Measurements from ENCODE around the gene ARHGEF25. TPM values are rescaled to one million over a fixed set of nuclear protein-coding genes. Genes with fewer than 3 reads are reported as not detected.
A peak's percentile ranks its signal among the peaks of the same experiment; 100 is the strongest.

The ARHGEF25 gene
- total RNA-seq, 1 experiment from 2014 or later, result 12.9 TPM

- TF ChIP-seq CTCF (conservative IDR thresholded peaks at IDR 0.05) (no peak), EZH2 (IDR thresholded peaks at IDR 0.05; ENCODE audit: low read depth) (no peak)
- intact Hi-C loops (cut with micrococcal nuclease; ENCODE audit: unreplicated experiment), result no loop called here
- Histone ChIP-seq H3K4me2 (no peak overlapping the region), H3K4me3 (no peak overlapping the region), H3F3A (ENCODE audit: insufficient read depth, low read depth) (no peaks in the 10 kb centered on the region), H3K9me2 (ENCODE audit: insufficient read depth) (no peaks in the 10 kb centered on the region), H2AFZ (no peak overlapping the region), H3K27ac (no peak overlapping the region), H3K79me2 (ENCODE audit: low read depth) (no peaks in the 10 kb centered on the region), H3K4me1 (replicated peaks; ENCODE audit: insufficient read depth) (peaks cover 5% of the 10 kb centered on the region; the same call in 1 of the 2 replicates), H4K20me1 (ENCODE audit: insufficient read depth) (no peaks in the 10 kb centered on the region), H3K27me3 (ENCODE audit: insufficient read depth, low read depth) (peaks cover 9% of the 10 kb centered on the region; the same call in 1 of the 2 replicates), H3K36me3 (ENCODE audit: low read depth) (no peaks in the 10 kb centered on the region), H3K9me3 (ENCODE audit: insufficient read depth, low read depth) (no peaks in the 10 kb centered on the region)
- BruUV-seq (replicated peaks), result no TSS peak
- CTCF ChIA-PET, result no interaction called here
- DNase-seq, result no peak
- POLR2A ChIA-PET (ENCODE audit: unreplicated experiment), result interaction anchor here (0.6 kb wide), 1 partner anchor 37 kb away, joined by 3 read pairs; no protein-coding TSS in a partner anchor
Observed at GRCh38 chr12:57628280-57629191, 17.3 kb downstream of the ARHGEF25 start.

GRCh38 chr12:57629897-57630471 lies 18.7 kb downstream of the ARHGEF25 start:
- peaks cover 8% of the 10 kb centered on the region; the same call in 1 of the 2 replicates for H3K4me1 ChIP-seq (replicated peaks; ENCODE audit: insufficient read depth)
- intact Hi-C loops (cut with micrococcal nuclease; ENCODE audit: unreplicated experiment), result loop anchor here (5.0 kb wide), 2 partner anchors 62 to 168 kb away; partner anchors contain the start of gene OS9
- DNase-seq, result no peak
- no peaks in the 10 kb centered on the region for H3K79me2 ChIP-seq (ENCODE audit: low read depth)
- no peaks in the 10 kb centered on the region for H3K9me2 ChIP-seq (ENCODE audit: insufficient read depth)
- POLR2A ChIA-PET (ENCODE audit: unreplicated experiment), result interaction anchor here (0.6 kb wide), 1 partner anchor 83 kb away, joined by 7 read pairs; no protein-coding TSS in a partner anchor
- no peaks in the 10 kb centered on the region for H3K9me3 ChIP-seq (ENCODE audit: insufficient read depth, low read depth)
- no peak overlapping the region for H3K27ac ChIP-seq
- no TSS peak for BruUV-seq (replicated peaks)
- TF ChIP-seq EZH2 (IDR thresholded peaks at IDR 0.05; ENCODE audit: low read depth), result no peak
- no peak for TF ChIP-seq CTCF (conservative IDR thresholded peaks at IDR 0.05)
- H4K20me1 ChIP-seq (ENCODE audit: insufficient read depth), result no peaks in the 10 kb centered on the region
- no peaks in the 10 kb centered on the region for H3F3A ChIP-seq (ENCODE audit: insufficient read depth, low read depth)
- H3K27me3 ChIP-seq (ENCODE audit: insufficient read depth, low read depth), result no peaks in the 10 kb centered on the region
- CTCF ChIA-PET, result no interaction called here
- no peak overlapping the region for H2AFZ ChIP-seq
- H3K4me2 ChIP-seq, result no peak overlapping the region
- H3K4me3 ChIP-seq, result no peak overlapping the region
- no peaks in the 10 kb centered on the region for H3K36me3 ChIP-seq (ENCODE audit: low read depth)

- DNase-seq, result no peak
- no peaks in the 10 kb centered on the region for H4K20me1 ChIP-seq (ENCODE audit: insufficient read depth)
- no peak overlapping the region for H3K4me2 ChIP-seq
- H3K9me3 ChIP-seq (ENCODE audit: insufficient read depth, low read depth), result no peaks in the 10 kb centered on the region
- intact Hi-C loops (cut with micrococcal nuclease; ENCODE audit: unreplicated experiment), result loop anchor here (5.0 kb wide), 2 partner anchors 61 to 169 kb away; partner anchors contain the start of gene OS9
- no peaks in the 10 kb centered on the region for H3F3A ChIP-seq (ENCODE audit: insufficient read depth, low read depth)
- H3K4me3 ChIP-seq, result no peak overlapping the region
- H2AFZ ChIP-seq, result no peak overlapping the region
- ChIA-PET POLR2A (ENCODE audit: unreplicated experiment) (no interaction called here), CTCF (no interaction called here)
- H3K79me2 ChIP-seq (ENCODE audit: low read depth), result no peaks in the 10 kb centered on the region
- H3K36me3 ChIP-seq (ENCODE audit: low read depth), result no peaks in the 10 kb centered on the region
- no peak overlapping the region for H3K27ac ChIP-seq
- H3K9me2 ChIP-seq (ENCODE audit: insufficient read depth), result no peaks in the 10 kb centered on the region
- H3K27me3 ChIP-seq (ENCODE audit: insufficient read depth, low read depth), result no peaks in the 10 kb centered on the region
- TSS peak; percentile 13 for BruUV-seq (replicated peaks)
- TF ChIP-seq CTCF (conservative IDR thresholded peaks at IDR 0.05) (no peak), EZH2 (IDR thresholded peaks at IDR 0.05; ENCODE audit: low read depth) (no peak)
- H3K4me1 ChIP-seq (replicated peaks; ENCODE audit: insufficient read depth), result peaks cover 8% of the 10 kb centered on the region; the same call in 1 of the 2 replicates
Observed at GRCh38 chr12:57630891-57631433, 19.7 kb downstream of the ARHGEF25 start.

Data from PC-9 (cell line).